GM12892 (cell line): ENCODE results near the gene SPTBN1.

ENCODE experiments used
- POLR2A ChIP-seq: IDR thresholded peaks from 2 replicates; pipeline ENCODE4 v1.6.1; 2011; ENCODE audit warnings: low read depth, low read length, control low read depth
- POLR2AphosphoS5 ChIP-seq: IDR thresholded peaks from 2 replicates; pipeline ENCODE4 v1.6.1; 2011; ENCODE audit warnings: low read depth, low read length, control low read depth
- TAF1 ChIP-seq: IDR thresholded peaks from 2 replicates; pipeline ENCODE4 v1.6.1; 2011; ENCODE audit warnings: low read depth, mild to moderate bottlenecking, control low read depth, low read length, borderline replicate concordance

GRCh38 chr2:54593249-54593648 is 137.1 kb downstream of the SPTBN1 start:
- TF ChIP-seq POLR2AphosphoS5: no peak
- TF ChIP-seq POLR2A: no peak
- no peak for TF ChIP-seq TAF1
